HEK293T (cell line): Measurements from ENCODE around the gene PKNOX2.

Source experiments
- CTCF ChIA-PET: fragments of 350-600 bp; formaldehyde crosslinking; extraction: SDS; loops from one replicate; lab custom pipeline; 2021; ENCODE audit warnings: antibody characterized with exemption, inconsistent platforms; lab: Yijun Ruan, JAX
- POLR2A ChIA-PET: fragments of 350-600 bp; formaldehyde crosslinking; extraction: SDS; loops from one replicate; lab custom pipeline; 2020; ENCODE audit warnings: antibody characterized with exemption, inconsistent platforms; lab: Yijun Ruan, JAX
- DNase-seq: peaks from one replicate; pipeline ENCODE4 v3.0.0; 2012; ENCODE audit warnings: mixed read lengths; ENCODE audit errors: extremely low spot score
- ARNT ChIP-seq: fragments of 450-650 bp; IDR thresholded peaks from 2 replicates; pipeline ENCODE4 v1.6.1; 2017; ENCODE audit warnings: mild to moderate bottlenecking
- BHLHE40 ChIP-seq: fragments of 450-650 bp; IDR thresholded peaks from 2 replicates; pipeline ENCODE4 v1.6.1; 2016; ENCODE audit warnings: mild to moderate bottlenecking, moderate library complexity, borderline replicate concordance
- CTBP1 ChIP-seq: fragments of 450-650 bp; IDR thresholded peaks from 2 replicates; pipeline ENCODE4 v1.6.1; 2016; ENCODE audit warnings: borderline replicate concordance
- ELF4 ChIP-seq: fragments of 450-650 bp; IDR thresholded peaks from 2 replicates; pipeline ENCODE4 v1.6.1; 2017; ENCODE audit warnings: antibody characterized with exemption
- FOXA1 ChIP-seq: fragments of 450-650 bp; IDR thresholded peaks from 2 replicates; pipeline ENCODE4 v1.6.1; 2016; ENCODE audit warnings: mild to moderate bottlenecking
- FOXK2 ChIP-seq: fragments of 450-650 bp; IDR thresholded peaks from 2 replicates; pipeline ENCODE4 v1.6.1; 2016; ENCODE audit warnings: mild to moderate bottlenecking
- FOXM1 ChIP-seq: fragments of 450-650 bp; IDR thresholded peaks from 2 replicates; pipeline ENCODE4 v1.6.1; 2017; ENCODE audit warnings: mild to moderate bottlenecking, borderline replicate concordance
- HDGF ChIP-seq: fragments of 450-650 bp; IDR thresholded peaks from 2 replicates; pipeline ENCODE4 v1.6.1; 2017; ENCODE audit warnings: antibody characterized with exemption, borderline replicate concordance
- L3MBTL2 ChIP-seq: fragments of 450-650 bp; conservative IDR thresholded peaks from 2 replicates; pipeline ENCODE4 v1.6.1; 2016; ENCODE audit warnings: mild to moderate bottlenecking
- LEF1 ChIP-seq: fragments of 450-650 bp; IDR thresholded peaks from 2 replicates; pipeline ENCODE4 v1.6.1; 2017; ENCODE audit warnings: mild to moderate bottlenecking, borderline replicate concordance
- NFRKB ChIP-seq: fragments of 450-650 bp; IDR thresholded peaks from 2 replicates; pipeline ENCODE4 v1.6.1; 2016; ENCODE audit warnings: mild to moderate bottlenecking, moderate library complexity
- PKNOX1 ChIP-seq: fragments of 450-650 bp; IDR thresholded peaks from 2 replicates; pipeline ENCODE4 v1.6.1; 2016
- SP1 ChIP-seq: fragments of 450-650 bp; IDR thresholded peaks from 2 replicates; pipeline ENCODE4 v1.6.1; 2017
- SUZ12 ChIP-seq: fragments of 450-650 bp; IDR thresholded peaks from 2 replicates; pipeline ENCODE4 v1.6.1; 2016; ENCODE audit warnings: mild to moderate bottlenecking
- TARDBP ChIP-seq: fragments of 450-650 bp; IDR thresholded peaks from 2 replicates; pipeline ENCODE4 v1.6.1; 2016
- ZNF384 ChIP-seq: fragments of 450-650 bp; IDR thresholded peaks from 2 replicates; pipeline ENCODE4 v1.6.1; 2016

PKNOX2 gene

GRCh38 chr11:125376117-125376516 is 211.6 kb downstream of the PKNOX2 start:
- no peak for DNase-seq
- ChIA-PET CTCF (no interaction called here), POLR2A (no interaction called here)
- TF ChIP-seq FOXM1 (no peak), CTBP1 (no peak), TARDBP (no peak), SUZ12 (no peak), NFRKB (no peak), BHLHE40 (no peak), FOXK2 (no peak), ARNT (no peak), PKNOX1 (no peak), LEF1 (no peak)

GRCh38 chr11:125376856-125377255 is 212.3 kb downstream of the PKNOX2 start:
- CTCF ChIA-PET: no interaction called here
- no peak for DNase-seq
- POLR2A ChIA-PET: no interaction called here
- TF ChIP-seq TARDBP (no peak), CTBP1 (no peak), PKNOX1 (no peak), ELF4 (no peak), HDGF (no peak), ARNT (no peak), FOXA1 (no peak), SP1 (no peak), BHLHE40 (no peak), FOXM1 (no peak), LEF1 (no peak), NFRKB (no peak), SUZ12 (no peak), FOXK2 (no peak), L3MBTL2 (no peak), ZNF384 (no peak)

DNA sequence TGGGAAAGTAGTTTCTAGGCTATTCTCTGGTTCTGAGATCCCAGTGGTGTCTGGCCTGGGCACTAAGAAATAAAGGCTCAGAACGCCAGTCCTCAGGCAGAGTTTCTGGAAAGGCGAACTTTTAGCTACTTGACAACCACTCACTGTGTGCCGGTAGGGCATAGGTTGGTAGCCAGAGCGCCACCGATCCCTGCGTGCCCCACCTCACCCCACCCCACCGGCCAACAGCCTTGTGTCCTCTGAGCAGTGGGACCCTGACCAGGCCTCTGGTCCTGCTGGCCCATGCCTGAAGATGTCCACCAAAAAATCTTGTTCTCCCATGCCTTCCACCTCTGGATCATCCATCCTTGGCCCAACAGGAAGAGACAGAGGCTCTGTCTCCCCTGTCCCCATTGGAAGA is 213.5 kb downstream of the PKNOX2 start:
- TF ChIP-seq SP1 (no peak), LEF1 (no peak), BHLHE40 (no peak), ARNT (no peak), ELF4 (no peak), SUZ12 (no peak), TARDBP (no peak), NFRKB (no peak), FOXA1 (no peak)
- no peak for DNase-seq
- POLR2A ChIA-PET: no interaction called here
- CTCF ChIA-PET: no interaction called here

GRCh38 chr11:125378571-125378970 is 214.0 kb downstream of the PKNOX2 start:
- no peak for TF ChIP-seq L3MBTL2
- TF ChIP-seq SP1: no peak
- TF ChIP-seq BHLHE40: no peak
- TF ChIP-seq FOXK2: no peak
- no peak for TF ChIP-seq ELF4
- no peak for TF ChIP-seq ARNT
- TF ChIP-seq NFRKB: no peak
- no peak for TF ChIP-seq TARDBP
- no peak for TF ChIP-seq FOXM1
- no peak for TF ChIP-seq HDGF
- TF ChIP-seq LEF1: no peak
- TF ChIP-seq SUZ12: no peak
- no peak for TF ChIP-seq CTBP1
- no peak for TF ChIP-seq ZNF384
- TF ChIP-seq FOXA1: no peak
- no peak for TF ChIP-seq PKNOX1
- ChIA-PET POLR2A (no interaction called here), CTCF (no interaction called here)

DNA sequence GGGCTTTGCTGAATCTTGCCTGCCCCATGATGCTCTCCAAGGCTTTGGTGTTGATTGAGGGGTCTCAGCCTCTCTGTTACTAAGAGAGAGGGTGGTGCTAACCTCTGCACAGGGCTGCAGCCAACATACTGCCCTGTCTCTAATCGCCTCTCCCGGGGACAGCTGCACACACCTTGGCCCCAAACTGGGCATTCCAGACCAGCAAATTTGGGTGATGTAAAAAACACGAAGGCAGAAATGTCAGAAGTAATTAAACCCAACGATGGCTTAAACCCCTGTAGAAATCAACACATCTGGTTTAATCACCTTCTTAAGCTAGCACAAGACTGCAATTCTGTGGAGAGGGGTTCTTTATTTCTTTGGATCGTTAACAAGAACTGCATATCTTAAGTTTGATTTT is 215.0 kb downstream of the PKNOX2 start:
- TF ChIP-seq BHLHE40 (no peak), CTBP1 (no peak), TARDBP (no peak), PKNOX1 (no peak), FOXK2 (no peak), ELF4 (no peak)
- ChIA-PET POLR2A (no interaction called here), CTCF (no interaction called here)
- no peak for DNase-seq

More at GRCh38 chr11:125378571-125378970, 214.0 kb downstream of the PKNOX2 start:
- DNase-seq: no peak

DNA sequence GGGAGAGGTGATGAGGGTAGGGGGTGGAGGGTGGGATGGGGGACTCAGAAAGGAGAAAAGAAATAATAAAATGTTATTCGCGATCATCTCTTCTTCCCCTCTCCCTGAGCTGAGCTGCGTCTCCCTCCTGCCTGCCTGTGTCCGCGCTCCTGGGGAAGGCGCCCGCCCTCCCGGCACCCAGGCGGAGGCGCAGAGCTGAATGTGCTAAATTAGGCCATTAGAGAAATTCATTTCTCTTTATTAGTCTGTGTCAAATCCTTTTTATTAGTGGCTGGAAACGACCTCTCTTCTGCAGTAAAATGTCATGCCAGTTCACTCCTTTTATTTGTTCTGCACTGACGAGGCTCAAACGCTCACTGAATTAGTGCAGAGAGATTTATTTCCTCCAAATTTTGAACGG is 215.4 kb downstream of the PKNOX2 start:
- TF ChIP-seq NFRKB: no peak
- TF ChIP-seq ZNF384: no peak
- no peak for TF ChIP-seq PKNOX1
- DNase-seq: no peak
- ChIA-PET CTCF (no interaction called here), POLR2A (no interaction called here)
